ENCODE measurements around the gene ZFP92.

DNA sequence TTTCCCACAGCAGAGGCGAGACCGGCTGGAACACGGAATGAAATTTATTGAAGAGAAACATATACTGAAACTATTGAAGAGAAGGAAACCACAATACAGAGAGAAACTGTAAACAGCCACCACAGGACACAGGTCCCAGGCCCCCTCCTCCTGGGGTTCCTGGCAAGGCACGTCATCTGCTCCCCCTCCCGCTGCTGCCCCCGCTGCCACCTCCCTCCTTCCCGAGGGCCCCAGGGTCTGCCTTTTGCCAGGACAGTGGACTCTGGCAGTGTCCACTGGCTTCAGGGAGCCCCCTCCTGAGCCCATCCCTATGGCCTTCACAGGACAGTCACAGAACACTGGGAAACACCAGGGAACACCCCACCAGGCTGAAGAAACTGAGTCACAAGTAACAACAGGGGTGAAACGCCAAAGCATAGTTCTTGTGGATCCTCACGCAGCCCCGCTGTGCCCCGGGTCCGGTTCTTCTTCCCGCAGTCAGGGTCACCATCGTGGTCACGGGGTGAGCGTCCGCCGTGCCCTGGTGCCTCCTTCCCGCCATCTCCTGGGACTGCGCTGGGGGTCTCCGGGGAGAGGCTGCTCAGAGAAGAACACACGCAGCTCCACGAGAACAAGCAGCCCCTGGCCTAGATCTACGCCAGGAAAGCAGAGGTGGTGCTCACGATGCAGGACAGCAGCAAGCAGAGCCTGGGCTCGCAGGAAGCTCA lies 15.5 kb upstream of the ZFP92 start:
- TF ChIP-seq, protein P1, sequence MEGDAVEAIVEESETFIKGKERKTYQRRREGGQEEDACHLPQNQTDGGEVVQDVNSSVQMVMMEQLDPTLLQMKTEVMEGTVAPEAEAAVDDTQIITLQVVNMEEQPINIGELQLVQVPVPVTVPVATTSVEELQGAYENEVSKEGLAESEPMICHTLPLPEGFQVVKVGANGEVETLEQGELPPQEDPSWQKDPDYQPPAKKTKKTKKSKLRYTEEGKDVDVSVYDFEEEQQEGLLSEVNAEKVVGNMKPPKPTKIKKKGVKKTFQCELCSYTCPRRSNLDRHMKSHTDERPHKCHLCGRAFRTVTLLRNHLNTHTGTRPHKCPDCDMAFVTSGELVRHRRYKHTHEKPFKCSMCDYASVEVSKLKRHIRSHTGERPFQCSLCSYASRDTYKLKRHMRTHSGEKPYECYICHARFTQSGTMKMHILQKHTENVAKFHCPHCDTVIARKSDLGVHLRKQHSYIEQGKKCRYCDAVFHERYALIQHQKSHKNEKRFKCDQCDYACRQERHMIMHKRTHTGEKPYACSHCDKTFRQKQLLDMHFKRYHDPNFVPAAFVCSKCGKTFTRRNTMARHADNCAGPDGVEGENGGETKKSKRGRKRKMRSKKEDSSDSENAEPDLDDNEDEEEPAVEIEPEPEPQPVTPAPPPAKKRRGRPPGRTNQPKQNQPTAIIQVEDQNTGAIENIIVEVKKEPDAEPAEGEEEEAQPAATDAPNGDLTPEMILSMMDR (conservative IDR thresholded peaks at IDR 0.05; ENCODE audit: low read length), result no peak
- TF ChIP-seq EZH2phosphoT487 (IDR thresholded peaks at IDR 0.05; ENCODE audit: borderline replicate concordance, low read depth, low read length), result no peak
